Measurements from ENCODE around the gene TMEM190. TPM values are rescaled to one million over a fixed set of nuclear protein-coding genes. Genes with fewer than 3 reads are reported as not detected.

The TMEM190 gene
- total and polyA plus RNA-seq, 12 donors = 0.55 to 63.0 (median 1.7) TPM; not detected in 6

DNA sequence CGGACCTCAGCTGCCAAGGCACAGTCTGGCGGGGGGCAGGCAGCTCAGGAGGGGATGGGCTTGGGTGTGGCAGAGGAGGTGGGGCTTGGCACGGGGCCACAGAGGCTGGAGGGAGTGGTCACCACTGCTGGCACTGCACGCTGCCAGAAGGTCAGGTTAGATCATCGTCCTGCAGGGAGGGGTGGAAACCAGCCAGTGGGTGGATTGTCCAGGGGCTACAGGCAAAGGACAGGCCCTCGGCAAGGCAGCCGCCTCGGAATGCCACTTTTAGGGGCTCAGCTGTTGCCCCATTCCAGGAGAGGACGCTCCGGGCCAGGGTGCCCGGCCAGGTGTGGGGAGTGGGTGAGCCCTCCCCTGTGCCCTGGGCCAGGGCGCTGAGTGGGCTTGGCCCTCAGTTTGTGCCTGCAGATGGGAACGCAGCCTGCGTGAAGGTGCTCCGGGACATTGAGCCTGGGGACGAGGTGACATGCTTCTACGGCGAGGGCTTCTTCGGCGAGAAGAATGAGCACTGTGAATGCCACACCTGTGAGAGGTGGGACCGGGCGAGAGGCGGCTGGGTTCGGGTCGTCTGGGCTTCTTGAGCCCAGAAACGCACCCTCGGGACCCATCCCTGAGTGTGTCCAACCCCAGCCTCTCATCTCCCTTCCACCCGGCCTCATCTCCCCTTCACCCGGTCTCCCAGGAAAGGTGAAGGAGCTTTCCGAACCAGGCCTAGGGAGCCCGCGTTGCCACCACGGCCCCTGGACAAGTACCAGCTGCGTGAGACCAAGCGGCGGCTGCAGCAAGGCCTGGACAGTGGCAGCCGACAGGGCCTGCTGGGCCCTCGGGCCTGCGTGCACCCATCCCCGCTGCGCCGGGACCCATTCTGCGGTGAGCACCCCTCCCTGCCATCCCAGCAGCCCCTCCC is 30.6 kb upstream of the TMEM190 start:
- TF ChIP-seq, protein P1, sequence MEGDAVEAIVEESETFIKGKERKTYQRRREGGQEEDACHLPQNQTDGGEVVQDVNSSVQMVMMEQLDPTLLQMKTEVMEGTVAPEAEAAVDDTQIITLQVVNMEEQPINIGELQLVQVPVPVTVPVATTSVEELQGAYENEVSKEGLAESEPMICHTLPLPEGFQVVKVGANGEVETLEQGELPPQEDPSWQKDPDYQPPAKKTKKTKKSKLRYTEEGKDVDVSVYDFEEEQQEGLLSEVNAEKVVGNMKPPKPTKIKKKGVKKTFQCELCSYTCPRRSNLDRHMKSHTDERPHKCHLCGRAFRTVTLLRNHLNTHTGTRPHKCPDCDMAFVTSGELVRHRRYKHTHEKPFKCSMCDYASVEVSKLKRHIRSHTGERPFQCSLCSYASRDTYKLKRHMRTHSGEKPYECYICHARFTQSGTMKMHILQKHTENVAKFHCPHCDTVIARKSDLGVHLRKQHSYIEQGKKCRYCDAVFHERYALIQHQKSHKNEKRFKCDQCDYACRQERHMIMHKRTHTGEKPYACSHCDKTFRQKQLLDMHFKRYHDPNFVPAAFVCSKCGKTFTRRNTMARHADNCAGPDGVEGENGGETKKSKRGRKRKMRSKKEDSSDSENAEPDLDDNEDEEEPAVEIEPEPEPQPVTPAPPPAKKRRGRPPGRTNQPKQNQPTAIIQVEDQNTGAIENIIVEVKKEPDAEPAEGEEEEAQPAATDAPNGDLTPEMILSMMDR (IDR thresholded peaks at IDR 0.05) = no peak
- no peak for TF ChIP-seq POLR2A (IDR thresholded peaks at IDR 0.05)
- intact Hi-C loops (cut with DNase I) = no loop called here
- WGBS, 4 donors = 80 to 87% (median 86%) methylated on average over 25 to 43 of the region's 43 CpGs
- H3K4me3 ChIP-seq = no peak overlapping the region
- H3K27ac ChIP-seq = no peak overlapping the region
- H3K4me1 ChIP-seq (replicated peaks in 1 of 2) = peaks cover 3 to 8% of the 10 kb centered on the region in 2 donors
- no peaks in the 10 kb centered on the region for H3K9me3 ChIP-seq (replicated peaks in 1 of 3)
- peak in 6 of 7 donors; percentile 53 to 61 (median 58) for DNase-seq
- H3K27me3 ChIP-seq = peaks cover under 1% of the 10 kb centered on the region
- peaks cover 0 to 21% of the 10 kb centered on the region in 2 donors for H3K36me3 ChIP-seq (replicated peaks in 1 of 2)

DNA sequence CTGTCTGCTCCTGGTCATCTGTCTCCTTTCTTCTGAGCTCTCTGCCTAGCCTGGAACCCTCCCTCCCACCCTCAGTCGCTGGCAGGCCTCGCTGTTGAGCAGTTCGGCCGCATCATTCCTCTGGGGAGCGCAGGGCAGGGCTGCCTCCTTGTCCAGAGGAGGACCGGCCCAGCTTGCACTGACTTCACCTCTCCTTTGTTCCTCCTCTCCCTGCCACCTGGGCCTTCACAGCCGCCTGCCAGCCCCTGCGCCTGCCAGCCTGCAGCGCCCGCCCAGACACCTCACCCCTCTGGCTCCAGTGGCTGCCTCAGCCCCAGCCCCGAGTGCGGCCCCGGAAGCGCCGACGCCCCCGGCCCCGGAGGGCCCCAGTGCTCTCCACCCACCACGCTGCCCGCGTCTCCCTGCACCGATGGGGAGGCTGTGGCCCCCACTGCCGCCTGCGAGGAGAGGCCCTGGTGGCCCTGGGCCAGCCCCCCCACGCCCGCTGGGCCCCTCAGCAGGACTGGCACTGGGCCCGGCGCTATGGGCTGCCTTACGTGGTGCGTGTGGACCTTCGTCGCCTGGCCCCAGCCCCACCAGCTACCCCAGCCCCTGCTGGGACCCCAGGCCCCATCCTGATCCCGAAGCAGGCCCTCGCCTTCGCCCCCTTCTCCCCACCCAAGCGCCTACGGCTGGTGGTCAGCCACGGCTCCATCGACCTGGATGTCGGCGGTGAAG is 29.7 kb upstream of the TMEM190 start:
- WGBS, 4 donors = 87 to 96% (median 91%) methylated on average over 11 to 41 of the region's 41 CpGs
- Histone ChIP-seq H3K4me1 (replicated peaks in 1 of 2) (no peaks in the 10 kb centered on the region), H3K4me3 (no peak overlapping the region), H3K27ac (no peak overlapping the region), H3K9me3 (replicated peaks in 1 of 3) (no peaks in the 10 kb centered on the region), H3K27me3 (peaks cover 9% of the 10 kb centered on the region), H3K36me3 (replicated peaks in 1 of 2) (peaks cover 0 to 21% of the 10 kb centered on the region in 2 donors)
- DNase-seq = no peak
- no peak for TF ChIP-seq POLR2A (IDR thresholded peaks at IDR 0.05)
- TF ChIP-seq, protein P1 (IDR thresholded peaks at IDR 0.05) = no peak
- intact Hi-C loops (cut with DNase I) = no loop called here

DNA sequence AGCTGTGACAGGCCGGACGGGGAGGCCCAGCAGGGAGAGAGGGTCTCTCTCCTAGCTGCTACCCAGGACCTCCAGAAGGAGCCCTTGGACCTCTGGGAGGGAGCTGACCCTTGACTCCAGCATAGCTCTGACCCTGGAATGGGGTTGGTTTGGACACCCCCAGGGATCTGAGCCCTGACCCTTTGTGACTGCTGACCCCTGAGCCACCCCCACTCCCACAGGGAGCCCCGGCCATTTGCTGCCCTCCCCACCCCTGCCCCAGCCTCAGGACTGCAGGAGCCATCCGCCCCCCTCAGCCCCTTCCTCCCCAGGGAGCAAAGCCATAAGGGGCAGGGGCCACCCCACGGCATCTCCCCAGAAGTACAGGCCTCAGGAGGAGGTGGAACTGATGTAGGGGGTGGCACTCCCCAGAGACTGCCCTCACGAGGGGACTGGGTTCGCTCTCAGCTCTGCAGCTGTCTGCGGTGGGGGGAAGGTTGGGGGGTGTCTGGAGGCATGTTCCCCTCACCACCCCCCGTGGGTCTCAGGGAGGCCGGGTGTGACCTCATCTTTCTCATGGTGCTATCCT is 29.1 kb upstream of the TMEM190 start:
- intact Hi-C loops (cut with DNase I) = no loop called here
- H3K27ac ChIP-seq = no peak overlapping the region
- WGBS, 4 donors = 30 to 87% (median 85%) methylated on average over 2 to 10 of the region's 10 CpGs

More for the DNA sequence above, 29.1 kb upstream of the TMEM190 start:
- no peak for DNase-seq
- no peaks in the 10 kb centered on the region for H3K9me3 ChIP-seq (replicated peaks in 1 of 3)
- H3K36me3 ChIP-seq (replicated peaks in 1 of 2) = peaks cover 0 to 14% of the 10 kb centered on the region in 2 donors
- TF ChIP-seq POLR2A (IDR thresholded peaks at IDR 0.05) = no peak
- TF ChIP-seq, protein P1 (IDR thresholded peaks at IDR 0.05) = no peak
- peaks cover 15% of the 10 kb centered on the region for H3K27me3 ChIP-seq
- no peaks in the 10 kb centered on the region for H3K4me1 ChIP-seq (replicated peaks in 1 of 2)
- no peak overlapping the region for H3K4me3 ChIP-seq
